IgD-negative memory B cell (primary cell): ENCODE results near the gene TMEM221. TPM values are rescaled to one million over a fixed set of nuclear protein-coding genes. Genes with fewer than 3 reads are reported as not detected.
A peak's percentile ranks its signal among the peaks of the same experiment; 100 is the strongest.

ENCODE experiments used
- H3K27ac Mint-ChIP-seq, 3 donors: one replicate each; pipeline ENCODE4 v1.8.0; 2020 to 2022; ENCODE audit warnings: mild to moderate bottlenecking in 3 of 3, mixed read lengths in 3 of 3, moderate library complexity in 1 of 3
- H3K27me3 Mint-ChIP-seq: one replicate; pipeline ENCODE4 v1.8.0; 2021; ENCODE audit warnings: mixed read lengths
- H3K36me3 Mint-ChIP-seq: one replicate; pipeline ENCODE4 v1.8.0; 2020; ENCODE audit warnings: mild to moderate bottlenecking, mixed read lengths
- H3K4me1 Mint-ChIP-seq, 3 donors: one replicate each; pipeline ENCODE4 v1.8.0; 2020 to 2022; ENCODE audit warnings: mixed read lengths in 3 of 3, mild to moderate bottlenecking in 1 of 3
- H3K4me3 Mint-ChIP-seq, 4 donors: one replicate each; pipeline ENCODE4 v1.8.0; 2020 to 2022; ENCODE audit warnings: mild to moderate bottlenecking in 4 of 4, mixed read lengths in 4 of 4, moderate library complexity in 3 of 4
- H3K9me3 Mint-ChIP-seq, 3 donors: one replicate each; pipeline ENCODE4 v1.8.0; 2020 to 2021; ENCODE audit warnings: mixed read lengths in 3 of 3, mild to moderate bottlenecking in 1 of 3
- polyA plus RNA-seq: library from polyadenylated mRNA; unstranded; fragments of 300-500 nt; fragmentation: Illumina TruSeq; gene quantifications from one replicate; pipeline ENCODE4 v1.2.3, GENCODE V29; 2021

TMEM221 gene
- not detected for polyA plus RNA-seq

DNA sequence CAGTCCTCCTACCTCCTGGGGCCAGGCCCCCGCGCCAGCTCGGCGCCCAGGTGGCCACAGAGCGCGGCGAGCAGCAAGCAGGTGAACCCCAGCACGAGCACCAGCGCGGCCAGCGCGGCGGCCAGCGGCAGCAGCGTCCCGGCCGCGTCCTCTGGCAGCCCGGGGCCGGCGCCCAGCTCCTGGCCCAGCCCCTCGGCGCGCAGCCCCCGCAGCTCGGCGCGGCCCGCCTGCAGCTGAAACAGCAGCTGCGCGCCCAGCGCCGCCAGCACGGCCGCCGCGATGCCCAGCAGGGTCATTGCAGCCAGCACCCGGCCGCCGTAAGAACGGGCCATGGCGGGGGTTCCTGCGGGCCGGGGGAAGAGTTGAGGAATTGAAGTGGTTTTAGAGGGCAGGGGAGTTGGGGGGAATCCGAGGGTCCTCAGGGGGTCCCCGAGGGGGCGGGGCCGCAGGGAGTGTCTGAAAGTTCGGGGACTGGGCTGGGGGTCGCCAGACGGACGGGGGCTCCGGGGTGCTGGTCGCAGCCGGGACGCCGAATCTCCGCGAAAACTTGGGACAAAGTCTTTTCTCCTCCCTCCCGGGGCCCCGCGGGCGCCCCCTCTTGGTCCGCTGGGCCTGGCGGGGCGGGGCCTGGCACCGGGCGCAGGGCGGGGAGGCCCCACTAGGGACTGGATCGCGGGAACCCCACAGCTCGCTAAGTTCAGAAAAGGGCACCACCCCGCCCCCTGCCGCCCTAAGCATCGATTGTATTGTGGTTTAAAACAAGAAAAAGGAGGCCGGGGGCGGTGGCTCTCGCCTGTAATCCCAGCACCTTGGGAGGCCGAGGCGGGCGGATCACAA lies at the start of gene TMEM221:
Gene TMEM221 (minus strand): TSS at position 538 of the 837 bp plus-strand sequence. CDS start 206 bp downstream, at position 332.
- Mint-ChIP-seq H3K9me3 (peaks cover 0 to 3% (median 0%) of the 10 kb centered on the region in 3 donors), H3K4me1 (peaks cover 1 to 8% (median 2%) of the 10 kb centered on the region in 3 donors), H3K27ac (no peak within 1 kb of the TSS), H3K27me3 (peaks cover 31% of the 10 kb centered on the region), H3K4me3 (peak within 1 kb of the TSS in 3 of 4 donors; percentile 32 to 52 (median 43)), H3K36me3 (no peaks in the 10 kb centered on the region)

DNA sequence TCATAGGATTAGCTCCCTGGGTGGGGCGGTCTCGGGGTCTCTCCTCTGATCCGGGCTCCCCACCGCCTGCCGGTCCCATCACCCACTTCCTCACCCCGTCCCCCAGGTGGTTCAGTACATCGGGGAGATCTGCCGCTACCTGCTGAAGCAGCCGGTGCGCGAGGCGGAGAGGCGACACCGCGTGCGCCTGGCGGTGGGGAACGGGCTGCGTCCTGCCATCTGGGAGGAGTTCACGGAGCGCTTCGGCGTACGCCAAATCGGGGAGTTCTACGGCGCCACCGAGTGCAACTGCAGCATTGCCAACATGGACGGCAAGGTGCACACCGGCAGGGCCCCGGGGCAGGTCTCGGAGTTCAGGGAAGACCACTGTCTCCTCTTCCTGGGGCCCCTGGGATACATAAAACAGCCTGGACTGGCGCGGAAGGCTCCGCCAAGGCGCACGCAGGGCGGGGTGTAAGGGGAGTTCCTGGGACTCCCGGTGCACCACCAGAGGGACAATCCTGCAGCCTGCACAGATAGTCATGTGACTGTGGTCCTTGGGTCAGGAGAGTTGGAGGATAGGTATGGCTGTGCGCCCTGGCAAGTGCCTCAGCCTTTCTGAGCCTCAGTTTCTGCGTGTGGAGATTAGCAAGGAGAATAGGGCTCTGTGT lies 48.8 kb upstream of the TMEM221 start:
- Mint-ChIP-seq H3K27me3 (peaks cover 1% of the 10 kb centered on the region), H3K27ac (no peak overlapping the region), H3K4me1 (peaks cover 16 to 20% (median 20%) of the 10 kb centered on the region in 3 donors), H3K4me3 (no peak overlapping the region), H3K9me3 (no peaks in the 10 kb centered on the region), H3K36me3 (peaks cover 4% of the 10 kb centered on the region)

DNA sequence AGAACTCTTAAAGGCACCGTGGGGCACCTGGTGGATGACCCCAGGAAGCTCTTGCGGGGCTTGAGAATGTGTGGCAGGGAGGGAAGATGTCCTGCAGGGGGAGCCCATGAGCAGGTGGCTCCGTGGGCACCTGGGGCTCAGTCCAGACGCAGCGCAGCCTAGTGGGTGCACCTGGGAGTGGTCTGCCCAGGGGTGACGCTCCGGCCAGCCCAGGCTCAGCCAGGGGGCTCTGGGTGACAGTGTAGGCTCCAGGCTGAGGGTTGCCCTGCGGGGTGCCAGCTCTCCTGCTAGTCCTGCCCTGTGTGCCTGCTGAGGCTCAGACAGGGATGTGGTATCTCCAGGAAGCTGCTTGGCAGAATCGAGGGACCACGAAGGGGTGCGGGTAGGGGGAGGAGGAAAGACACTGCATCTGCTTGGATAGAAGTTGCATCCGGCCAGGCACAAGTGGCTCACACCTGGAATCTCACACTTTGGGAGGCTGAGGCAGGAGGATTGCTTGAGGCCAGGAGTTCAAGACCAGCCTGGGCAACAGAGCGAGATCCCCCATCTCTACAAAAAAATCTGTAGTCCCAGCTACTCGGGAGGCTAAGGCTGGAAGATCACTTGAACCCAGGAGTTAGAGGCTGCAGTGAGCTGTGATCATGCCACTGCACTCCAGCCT lies 48.0 kb upstream of the TMEM221 start:
- peaks cover 1% of the 10 kb centered on the region for H3K27me3 Mint-ChIP-seq
- peak overlapping the region in 1 of 3 donors; percentile 39 for H3K27ac Mint-ChIP-seq
- peak overlapping the region in 1 of 4 donors; percentile 28 for H3K4me3 Mint-ChIP-seq
- H3K36me3 Mint-ChIP-seq, result peaks cover 4% of the 10 kb centered on the region
- H3K9me3 Mint-ChIP-seq, result no peaks in the 10 kb centered on the region
- H3K4me1 Mint-ChIP-seq, result peaks cover 16 to 20% (median 20%) of the 10 kb centered on the region in 3 donors

DNA sequence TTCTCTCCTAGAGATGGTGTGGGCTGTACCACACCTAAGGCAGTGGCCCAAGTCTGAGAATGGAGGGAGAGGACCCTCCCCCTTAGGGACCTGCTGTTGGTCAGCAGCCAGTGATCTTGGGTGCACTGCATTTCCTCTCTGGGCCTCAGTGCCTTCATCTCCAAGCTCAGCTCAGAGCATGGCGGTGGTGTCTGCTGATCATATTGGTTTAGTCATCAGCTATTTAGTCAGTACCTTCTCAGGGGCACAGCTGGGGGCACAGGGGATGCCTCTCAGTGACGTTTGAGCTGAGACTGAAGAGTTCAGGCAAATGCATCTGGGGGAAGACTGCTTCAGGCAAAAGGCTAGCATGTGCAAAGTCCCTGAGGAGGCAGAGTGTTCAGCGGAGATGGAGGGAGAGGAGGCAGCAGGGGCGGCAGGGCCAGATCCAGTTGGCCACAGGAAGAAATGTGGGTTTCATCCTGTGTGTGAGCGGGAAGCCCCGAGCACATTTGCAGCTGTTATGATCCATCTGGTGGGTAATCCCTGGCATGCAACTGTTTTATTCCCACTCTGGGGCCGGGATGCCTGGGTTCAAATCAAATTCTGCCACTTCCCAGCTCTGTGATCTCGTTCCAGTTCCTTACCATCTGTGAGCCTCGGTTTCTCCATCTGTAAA lies 47.3 kb upstream of the TMEM221 start:
- peaks cover 16 to 20% (median 19%) of the 10 kb centered on the region in 3 donors for H3K4me1 Mint-ChIP-seq
- H3K9me3 Mint-ChIP-seq, result no peaks in the 10 kb centered on the region
- H3K4me3 Mint-ChIP-seq, result peak overlapping the region in 1 of 4 donors; percentile 28
- H3K27me3 Mint-ChIP-seq, result peaks cover 1% of the 10 kb centered on the region
- peak overlapping the region in 1 of 3 donors; percentile 39 for H3K27ac Mint-ChIP-seq
- peaks cover 4% of the 10 kb centered on the region for H3K36me3 Mint-ChIP-seq

- H3K4me3 Mint-ChIP-seq, result no peak overlapping the region
- H3K4me1 Mint-ChIP-seq, result peaks cover 12 to 19% (median 16%) of the 10 kb centered on the region in 3 donors
- H3K9me3 Mint-ChIP-seq, result no peaks in the 10 kb centered on the region
- no peaks in the 10 kb centered on the region for H3K27me3 Mint-ChIP-seq
- H3K36me3 Mint-ChIP-seq, result no peaks in the 10 kb centered on the region
- H3K27ac Mint-ChIP-seq, result no peak overlapping the region
These were observed 42.8 kb upstream of the TMEM221 start for GRCh38 chr19:17491287-17491686.

GRCh38 chr19:17490411-17490810 lies 41.9 kb upstream of the TMEM221 start:
- H3K27ac Mint-ChIP-seq, result no peak overlapping the region
- no peaks in the 10 kb centered on the region for H3K9me3 Mint-ChIP-seq
- H3K4me1 Mint-ChIP-seq, result peaks cover 3 to 12% (median 10%) of the 10 kb centered on the region in 3 donors
- H3K4me3 Mint-ChIP-seq, result no peak overlapping the region
- H3K36me3 Mint-ChIP-seq, result no peaks in the 10 kb centered on the region
- H3K27me3 Mint-ChIP-seq, result no peaks in the 10 kb centered on the region

DNA sequence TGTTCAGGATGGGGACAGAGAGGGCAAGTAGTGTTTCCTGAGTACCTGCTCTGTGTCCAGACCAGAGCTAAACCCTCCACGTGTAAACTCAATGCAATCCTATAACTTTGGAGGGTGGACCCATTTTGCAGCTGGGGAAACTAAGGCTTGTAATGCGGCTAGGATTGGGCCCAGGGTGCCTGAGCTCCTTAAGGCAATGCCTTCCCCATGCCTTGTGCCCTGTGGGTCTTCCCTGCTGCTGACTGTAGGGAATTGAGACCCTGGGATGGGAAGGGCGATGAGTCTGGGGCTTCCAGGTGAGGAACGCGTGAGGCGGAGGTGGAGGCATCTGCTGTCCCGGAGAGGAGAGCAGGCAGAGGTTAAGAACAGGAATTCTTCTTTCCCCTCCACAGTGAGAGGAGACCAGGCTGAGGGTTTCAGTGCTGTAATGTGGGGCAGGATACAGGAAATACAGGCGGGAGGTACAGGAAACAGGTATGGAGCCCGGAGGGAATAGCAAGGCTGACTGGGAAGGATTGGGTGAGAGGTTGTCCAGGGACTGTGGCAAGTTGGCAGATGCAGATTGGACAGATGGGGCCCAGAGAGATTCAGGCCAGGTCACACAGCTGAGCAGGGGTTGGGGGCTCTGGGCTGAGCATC lies 41.0 kb upstream of the TMEM221 start:
- H3K4me1 Mint-ChIP-seq, result peaks cover 3 to 12% (median 10%) of the 10 kb centered on the region in 3 donors
- H3K4me3 Mint-ChIP-seq, result peak overlapping the region in 2 of 4 donors; percentile 38 to 92
- H3K27me3 Mint-ChIP-seq, result no peaks in the 10 kb centered on the region
- H3K9me3 Mint-ChIP-seq, result no peaks in the 10 kb centered on the region
- no peaks in the 10 kb centered on the region for H3K36me3 Mint-ChIP-seq
- peak overlapping the region in 1 of 3 donors; percentile 25 for H3K27ac Mint-ChIP-seq

DNA sequence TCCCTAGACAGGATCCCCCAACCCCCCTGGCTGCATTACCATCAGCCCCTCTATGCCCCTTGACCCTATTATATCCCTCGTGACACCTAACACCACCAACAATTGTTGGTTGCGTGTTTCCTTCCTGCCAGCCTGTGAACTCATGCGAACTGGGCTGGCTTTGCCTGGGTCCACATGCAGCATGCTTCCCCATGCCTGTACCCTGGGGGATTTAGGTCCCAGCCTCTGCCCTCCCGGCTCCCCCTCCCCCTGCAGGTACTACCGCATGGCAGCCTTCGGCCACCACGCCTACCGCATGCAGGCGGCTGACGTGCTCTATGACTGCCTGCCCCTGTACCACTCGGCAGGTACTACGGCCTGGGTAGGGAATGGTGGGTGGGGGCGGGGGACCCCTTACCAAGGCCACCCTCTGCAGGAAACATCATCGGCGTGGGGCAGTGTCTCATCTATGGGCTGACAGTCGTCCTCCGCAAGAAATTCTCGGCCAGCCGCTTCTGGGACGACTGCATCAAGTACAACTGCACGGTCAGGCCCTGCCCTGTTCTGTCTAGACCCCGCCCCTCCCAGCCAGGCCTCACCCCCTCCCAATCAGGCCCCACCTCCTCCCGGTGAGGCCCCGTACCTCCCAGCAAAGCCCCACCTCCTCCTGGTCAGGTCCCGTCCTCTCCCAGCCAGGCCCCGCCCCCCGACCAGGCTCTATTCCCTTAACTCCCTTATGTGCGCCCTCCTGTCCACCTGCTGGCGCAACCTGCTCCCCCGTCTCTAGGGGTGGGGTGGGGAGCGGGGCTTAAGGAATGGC lies 40.3 kb upstream of the TMEM221 start:
- no peaks in the 10 kb centered on the region for H3K9me3 Mint-ChIP-seq
- no peaks in the 10 kb centered on the region for H3K27me3 Mint-ChIP-seq
- peak overlapping the region in 3 of 4 donors; percentile 70 to 92 (median 87) for H3K4me3 Mint-ChIP-seq
- peak overlapping the region in 1 of 3 donors; percentile 3 for H3K27ac Mint-ChIP-seq
- H3K4me1 Mint-ChIP-seq, result peaks cover 3 to 12% (median 10%) of the 10 kb centered on the region in 3 donors
- no peaks in the 10 kb centered on the region for H3K36me3 Mint-ChIP-seq

DNA sequence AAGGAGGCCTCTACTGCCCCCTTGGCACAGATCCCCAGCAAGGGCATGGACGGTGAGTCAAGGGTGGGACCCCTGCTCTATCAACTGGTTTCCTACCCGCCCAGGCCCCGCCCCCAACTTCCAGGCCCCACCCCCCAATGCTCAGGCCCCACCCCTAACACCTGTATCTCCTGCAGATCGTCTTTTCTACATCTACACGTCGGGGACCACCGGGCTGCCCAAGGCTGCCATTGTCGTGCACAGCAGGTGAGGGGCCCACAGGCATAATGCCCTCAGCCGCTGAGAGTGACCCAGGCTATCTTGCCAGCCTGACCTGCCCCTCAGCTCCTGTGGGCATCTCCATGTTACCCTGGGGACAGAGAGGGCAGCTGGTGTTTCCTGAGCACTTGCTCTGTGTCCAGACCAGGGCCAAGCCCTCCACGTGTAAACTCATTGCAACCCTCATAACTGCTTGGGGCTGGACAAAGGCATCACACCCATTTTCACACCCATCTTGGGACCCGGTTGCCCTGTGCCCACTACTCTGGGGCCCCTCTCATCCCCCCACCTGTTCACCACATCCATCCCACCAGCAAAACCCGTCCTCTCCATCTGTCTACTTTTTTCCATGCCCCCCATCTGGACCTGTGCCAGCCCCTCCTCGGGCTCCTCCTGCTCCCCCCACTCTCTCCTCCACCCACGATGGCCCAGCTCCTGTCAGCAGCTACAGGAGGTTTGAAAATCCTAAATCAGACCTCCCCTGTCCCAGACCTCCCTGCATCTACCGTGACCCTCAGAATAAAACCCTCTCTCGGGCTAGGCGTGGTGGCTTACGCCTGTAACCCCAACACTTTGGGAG lies 39.0 kb upstream of the TMEM221 start:
- no peaks in the 10 kb centered on the region for H3K36me3 Mint-ChIP-seq
- H3K4me3 Mint-ChIP-seq, result peak overlapping the region in 1 of 4 donors; percentile 37
- H3K4me1 Mint-ChIP-seq, result peaks cover 3 to 12% (median 10%) of the 10 kb centered on the region in 3 donors
- no peaks in the 10 kb centered on the region for H3K27me3 Mint-ChIP-seq
- H3K27ac Mint-ChIP-seq, result no peak overlapping the region
- no peaks in the 10 kb centered on the region for H3K9me3 Mint-ChIP-seq

GRCh38 chr19:17486545-17487240 lies 38.2 kb upstream of the TMEM221 start:
- Mint-ChIP-seq H3K27me3 (no peaks in the 10 kb centered on the region), H3K36me3 (no peaks in the 10 kb centered on the region), H3K9me3 (no peaks in the 10 kb centered on the region), H3K4me3 (no peak overlapping the region), H3K4me1 (peaks cover 3 to 12% (median 10%) of the 10 kb centered on the region in 3 donors), H3K27ac (no peak overlapping the region)

DNA sequence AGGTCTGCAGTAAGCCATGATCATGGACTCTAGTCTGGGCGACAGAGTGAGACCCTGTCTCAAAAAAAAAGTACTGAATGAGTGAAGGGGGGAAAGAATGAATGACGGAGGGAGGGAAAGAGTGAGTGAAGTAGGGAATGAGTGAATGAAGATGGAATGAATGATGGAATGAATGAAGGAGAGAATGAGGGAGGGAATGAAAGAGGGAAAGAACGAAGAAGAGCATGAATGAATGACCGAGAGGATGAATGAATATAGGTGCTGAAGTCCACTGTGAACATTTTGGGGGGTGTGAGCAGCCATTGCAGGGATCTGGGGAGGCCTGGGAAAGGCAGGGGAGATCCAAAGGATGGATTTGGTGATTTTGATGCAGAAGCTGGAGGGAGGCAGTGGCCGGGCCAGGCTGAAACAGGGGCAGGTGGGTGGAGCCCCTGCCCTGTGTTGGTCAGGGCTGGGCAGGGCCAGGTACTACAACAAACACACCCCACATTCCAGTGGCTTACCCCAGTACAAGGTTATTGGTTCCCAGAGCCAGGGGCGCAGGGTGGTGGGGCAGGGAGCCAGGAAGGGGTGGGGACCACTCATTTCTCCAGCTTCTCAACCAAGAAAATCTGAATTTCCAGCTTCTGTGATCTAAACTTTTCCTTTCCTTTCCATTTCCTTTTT lies 36.2 kb upstream of the TMEM221 start:
- Mint-ChIP-seq H3K4me3 (no peak overlapping the region), H3K27me3 (no peaks in the 10 kb centered on the region), H3K27ac (peak overlapping the region in 1 of 3 donors; percentile 69), H3K4me1 (peaks cover 3 to 12% (median 10%) of the 10 kb centered on the region in 3 donors), H3K9me3 (no peaks in the 10 kb centered on the region), H3K36me3 (no peaks in the 10 kb centered on the region)

DNA sequence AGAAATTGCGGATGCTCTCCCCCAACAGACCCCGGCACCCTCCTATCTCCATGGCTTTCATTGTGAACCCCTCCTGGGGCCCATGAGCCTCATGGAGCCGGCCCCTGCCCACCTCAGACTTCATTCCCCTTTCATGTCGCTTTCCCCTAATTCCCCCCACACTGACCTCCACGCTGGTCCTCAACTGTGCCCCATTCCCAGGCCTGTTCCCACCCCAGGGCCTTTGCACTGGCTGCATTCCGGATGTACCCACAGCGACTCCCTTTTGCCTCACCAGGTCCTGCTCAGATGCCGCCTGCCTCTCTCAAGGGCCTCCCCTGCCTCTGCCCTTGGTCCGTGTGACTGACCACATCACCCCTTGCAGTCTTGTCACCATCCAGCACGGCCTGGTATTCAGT lies 35.1 kb upstream of the TMEM221 start:
- H3K27ac Mint-ChIP-seq, result no peak overlapping the region
- no peaks in the 10 kb centered on the region for H3K36me3 Mint-ChIP-seq
- H3K4me3 Mint-ChIP-seq, result no peak overlapping the region
- H3K9me3 Mint-ChIP-seq, result no peaks in the 10 kb centered on the region
- H3K4me1 Mint-ChIP-seq, result peaks cover 0 to 5% (median 4%) of the 10 kb centered on the region in 3 donors
- no peaks in the 10 kb centered on the region for H3K27me3 Mint-ChIP-seq
